ENCODE measurements around the gene ITIH4.

DNA sequence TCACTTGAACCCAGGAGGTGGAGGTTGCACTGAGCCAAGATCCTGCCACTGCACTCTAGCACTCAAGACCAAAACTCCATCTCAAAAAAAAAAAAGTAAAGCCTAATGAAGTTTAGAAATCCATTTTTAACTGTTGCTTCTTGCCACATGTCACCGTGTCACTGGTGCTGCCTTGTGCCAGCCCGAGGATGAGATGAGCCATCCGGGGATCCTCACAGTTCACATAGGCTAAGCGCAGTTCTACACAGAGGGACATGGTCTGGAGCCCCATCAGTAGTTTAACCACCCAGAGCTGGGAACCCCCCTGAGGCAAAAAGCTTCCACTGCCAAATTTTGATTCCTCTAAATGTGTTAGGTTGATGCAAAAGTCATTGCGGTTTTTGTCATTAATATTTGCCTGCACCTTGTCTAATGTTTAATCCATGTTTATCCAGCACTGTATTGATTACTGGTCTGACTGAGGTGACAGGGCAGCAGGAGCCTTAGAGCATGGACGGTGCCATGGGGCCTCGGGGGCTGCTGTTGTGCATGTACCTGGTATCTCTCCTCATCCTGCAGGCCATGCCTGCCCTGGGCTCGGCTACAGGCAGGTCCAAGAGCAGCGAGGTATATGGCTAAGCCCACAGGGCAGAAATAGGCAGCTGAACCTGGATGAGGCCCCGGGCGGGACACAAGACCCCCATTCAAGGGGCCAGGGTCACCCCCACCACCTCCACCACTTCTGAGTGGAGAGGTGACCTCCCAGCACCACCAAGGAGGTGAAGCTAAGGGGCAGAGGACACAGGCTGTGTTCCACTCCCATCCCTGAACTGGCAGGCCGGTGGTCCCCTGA is 53.1 kb downstream of the ITIH4 start, which contains the start of gene ITIH1:
- no peak for TF ChIP-seq CTCF (IDR thresholded peaks at IDR 0.05; ENCODE audit: poor library complexity)
- TF ChIP-seq EZH2 (IDR thresholded peaks at IDR 0.05; ENCODE audit: borderline replicate concordance), result no peak
- no peak for TF ChIP-seq EZH2phosphoT487 (IDR thresholded peaks at IDR 0.05; ENCODE audit: low read depth, severe bottlenecking, unreplicated experiment)
